ENCODE measurements around the gene CNTROB. TPM values are rescaled to one million over a fixed set of nuclear protein-coding genes. Genes with fewer than 3 reads are reported as not detected.
A peak's percentile ranks its signal among the peaks of the same experiment; 100 is the strongest.

Gene CNTROB
- total RNA-seq, 1 donor from 2014 or later, result 25.6 TPM

GRCh38 chr17:7987112-7987893 lies 55.3 kb downstream of the CNTROB start:
- no peak for DNase-seq (ENCODE audit: low spot score)

GRCh38 chr17:7988750-7989178 lies 56.8 kb downstream of the CNTROB start:
- DNase-seq (ENCODE audit: low spot score), result peak; percentile 75

GRCh38 chr17:7989781-7990655 lies 58.0 kb downstream of the CNTROB start:
- peak; percentile 88 for DNase-seq (ENCODE audit: low spot score)

GRCh38 chr17:7992516-7992915 lies 60.5 kb downstream of the CNTROB start:
- no peak for DNase-seq (ENCODE audit: low spot score)

GRCh38 chr17:7992924-7993323 lies 60.9 kb downstream of the CNTROB start:
- DNase-seq (ENCODE audit: low spot score), result no peak

GRCh38 chr17:7993972-7994589 lies 62.1 kb downstream of the CNTROB start:
- no peak for DNase-seq (ENCODE audit: low spot score)

- no peak for DNase-seq (ENCODE audit: low spot score)
Observed at GRCh38 chr17:7995724-7996123, 63.7 kb downstream of the CNTROB start.

GRCh38 chr17:7997186-7997585 lies 65.2 kb downstream of the CNTROB start:
- DNase-seq (ENCODE audit: low spot score), result no peak

Other genes starting within 250 kb of the CNTROB start
- 131 TPM for gene TP53, start 244.7 kb upstream of the CNTROB start, total RNA-seq
- gene WRAP53, start 243.7 kb upstream of the CNTROB start, total RNA-seq, result 6.5 TPM
- gene EFNB3, start 227.0 kb upstream of the CNTROB start, total RNA-seq, result 2.3 TPM
- 1.5 TPM for gene DNAH2, start 214.5 kb upstream of the CNTROB start, total RNA-seq
- 31.8 TPM for gene KDM6B, start 98.0 kb upstream of the CNTROB start, total RNA-seq
- 9.9 TPM for gene TMEM88, start 77.1 kb upstream of the CNTROB start, total RNA-seq
- 98.6 TPM for gene NAA38, start 74.6 kb upstream of the CNTROB start, total RNA-seq
- 15.7 TPM for gene CYB5D1, start 74.2 kb upstream of the CNTROB start, total RNA-seq
- gene CHD3, start 43.4 kb upstream of the CNTROB start, total RNA-seq, result 225 TPM
- 2.5 TPM for gene RNF227, start 15.9 kb upstream of the CNTROB start, total RNA-seq
- gene KCNAB3, start 2.4 kb upstream of the CNTROB start, total RNA-seq, result 7.9 TPM
- 166 TPM for gene TRAPPC1, start 260 bp upstream of the CNTROB start, total RNA-seq
- gene GUCY2D, start 70.4 kb downstream of the CNTROB start, total RNA-seq, result 0.81 TPM
- gene ALOX15B, start 106.9 kb downstream of the CNTROB start, total RNA-seq, result 5.3 TPM
- 0.62 TPM for gene ALOX12B, start 155.5 kb downstream of the CNTROB start, total RNA-seq
- gene ALOXE3, start 186.3 kb downstream of the CNTROB start, total RNA-seq, result 0.44 TPM
- not detected for gene HES7, start 191.9 kb downstream of the CNTROB start, total RNA-seq
- gene PER1, start 220.2 kb downstream of the CNTROB start, total RNA-seq, result 152 TPM
- gene VAMP2, start 230.7 kb downstream of the CNTROB start, total RNA-seq, result 87.9 TPM
- 17.1 TPM for gene TMEM107, start 244.2 kb downstream of the CNTROB start, total RNA-seq